ENCODE results near the gene AKIRIN1.

DNA sequence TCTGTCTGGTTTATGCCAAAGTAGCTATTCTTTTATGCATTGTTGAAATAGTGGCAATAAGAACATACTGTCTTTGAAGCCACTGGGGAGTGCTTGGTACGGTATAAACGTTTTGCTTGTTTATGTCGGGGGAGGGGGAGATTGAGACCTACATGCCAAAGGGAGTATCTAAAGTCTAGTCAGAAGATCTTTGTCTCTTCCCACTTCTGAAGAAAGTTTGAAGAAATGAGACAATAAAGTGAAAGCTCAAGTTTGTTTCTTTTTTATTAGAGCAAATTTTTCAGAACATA is 6.8 kb downstream of the AKIRIN1 start:
- TF ChIP-seq CTCF (IDR thresholded peaks at IDR 0.05) (no peak), POLR2A (IDR thresholded peaks at IDR 0.05; ENCODE audit: low read depth) (no peak)
